Neural progenitor cell (in vitro differentiated cells): Measurements from ENCODE around the gene SEC16A. TPM values are rescaled to one million over a fixed set of nuclear protein-coding genes. Genes with fewer than 3 reads are reported as not detected.

Experiments used
- DNase-seq: peaks from one replicate; pipeline ENCODE4 v3.0.0-alpha.2; 2016; ENCODE audit warnings: low spot score
- H2AFZ ChIP-seq: fragments of 200-600 bp; sonication (generic); replicated peaks from 2 replicates; pipeline ENCODE4 v1.6.1; 2016; ENCODE audit warnings: antibody characterized with exemption
- H3F3A ChIP-seq: fragments of 200-600 bp; sonication (generic); 2 replicates; pipeline ENCODE4 v1.6.1; 2016; ENCODE audit warnings: antibody characterized with exemption, low read depth
- H3K27ac ChIP-seq: fragments of 200-600 bp; sonication (generic); 2 replicates; pipeline ENCODE4 v1.5.1; 2016; ENCODE audit warnings: mild to moderate bottlenecking
- H3K27me3 ChIP-seq: fragments of 200-600 bp; sonication (generic); 2 replicates; pipeline ENCODE4 v1.6.1; 2016; ENCODE audit warnings: mild to moderate bottlenecking, moderate library complexity
- H3K36me3 ChIP-seq: fragments of 200-600 bp; sonication (generic); 2 replicates; pipeline ENCODE4 v1.5.1; 2016
- H3K4me1 ChIP-seq: fragments of 200-600 bp; sonication (generic); 2 replicates; pipeline ENCODE4 v1.6.1; 2016; ENCODE audit warnings: mixed run types
- H3K4me2 ChIP-seq: fragments of 200-600 bp; sonication (generic); 2 replicates; pipeline ENCODE4 v1.6.1; 2016
- H3K4me3 ChIP-seq: fragments of 200-600 bp; sonication (generic); 2 replicates; pipeline ENCODE4 v1.5.1; 2016
- H3K79me2 ChIP-seq: fragments of 200-600 bp; sonication (generic); 2 replicates; pipeline ENCODE4 v1.6.1; 2016; ENCODE audit warnings: low read depth
- H3K9ac ChIP-seq: fragments of 200-600 bp; sonication (generic); 2 replicates; pipeline ENCODE4 v1.6.1; 2016
- H3K9me3 ChIP-seq: fragments of 200-600 bp; sonication (generic); 2 replicates; pipeline ENCODE4 v1.5.1; 2016; ENCODE audit warnings: low read depth
- H4K20me1 ChIP-seq: fragments of 200-600 bp; sonication (generic); 2 replicates; pipeline ENCODE4 v1.6.1; 2016; ENCODE audit warnings: low read depth
- H3K27ac Mint-ChIP-seq: 3 replicates; pipeline ENCODE4 v1.8.0; 2021; ENCODE audit warnings: mixed read lengths
- H3K27me3 Mint-ChIP-seq: 2 replicates; pipeline ENCODE4 v1.8.0; 2022; ENCODE audit warnings: low read depth, mild to moderate bottlenecking, inconsistent platforms, moderate library complexity, mixed read lengths; ENCODE audit not compliant: insufficient read depth
- H3K36me3 Mint-ChIP-seq: 3 replicates; pipeline ENCODE4 v1.8.0; 2021; ENCODE audit warnings: mixed read lengths
- H3K4me1 Mint-ChIP-seq: 3 replicates; pipeline ENCODE4 v1.8.0; 2021; ENCODE audit warnings: mixed read lengths
- H3K4me3 Mint-ChIP-seq: 3 replicates; pipeline ENCODE4 v1.8.0; 2021; ENCODE audit warnings: mild to moderate bottlenecking, moderate library complexity, mixed read lengths
- H3K9me3 Mint-ChIP-seq: 3 replicates; pipeline ENCODE4 v1.8.0; 2020; ENCODE audit warnings: mixed read lengths
- CTCF ChIP-seq: fragments of 200-600 bp; sonication (generic); IDR thresholded peaks from 2 replicates; pipeline ENCODE4 v1.5.1; 2017; ENCODE audit warnings: antibody characterized with exemption, mild to moderate bottlenecking
- EZH2 ChIP-seq: fragments of 200-600 bp; sonication (generic); IDR thresholded peaks from 2 replicates; pipeline ENCODE4 v1.6.1; 2017; ENCODE audit warnings: antibody characterized with exemption, mild to moderate bottlenecking, moderate library complexity
- EZH2phosphoT487 ChIP-seq: fragments of 200-600 bp; sonication (generic); IDR thresholded peaks from 2 replicates; pipeline ENCODE4 v1.6.1; 2017; ENCODE audit warnings: antibody characterized with exemption
- total RNA-seq: library from RNA; depleted of rRNA; stranded (reverse); fragments of >200 nt; gene quantifications from 2 replicates; pipeline ENCODE4 v1.2.3, GENCODE V29; 2015; ENCODE audit warnings: low replicate concordance

SEC16A gene
- total RNA-seq, 1 donor from 2014 or later, result 16.8 TPM

- Mint-ChIP-seq H3K36me3 (peaks cover 5% of the 10 kb centered on the region), H3K9me3 (no peaks in the 10 kb centered on the region), H3K4me3 (no peak overlapping the region), H3K27ac (no peak overlapping the region), H3K27me3 (peaks cover 4% of the 10 kb centered on the region), H3K4me1 (no peaks in the 10 kb centered on the region)
- Histone ChIP-seq H3K9ac (no peak overlapping the region), H3K27ac (no peak overlapping the region), H3K4me3 (no peak overlapping the region), H3K9me3 (no peaks in the 10 kb centered on the region), H3K36me3 (no peaks in the 10 kb centered on the region), H3K79me2 (no peaks in the 10 kb centered on the region), H4K20me1 (no peaks in the 10 kb centered on the region), H3K4me1 (no peaks in the 10 kb centered on the region), H3K27me3 (no peaks in the 10 kb centered on the region), H3F3A (no peaks in the 10 kb centered on the region), H2AFZ (no peak overlapping the region), H3K4me2 (no peak overlapping the region)
- DNase-seq, result no peak
- TF ChIP-seq CTCF (no peak), EZH2 (no peak), EZH2phosphoT487 (no peak)
Measured at GRCh38 chr9:136424750-136425362, 58.0 kb downstream of the SEC16A start.

- H4K20me1 ChIP-seq, result no peaks in the 10 kb centered on the region
- H3K4me1 Mint-ChIP-seq, result no peaks in the 10 kb centered on the region
- no peaks in the 10 kb centered on the region for H3K36me3 ChIP-seq
- no peak overlapping the region for H3K9ac ChIP-seq
- no peak for DNase-seq
- no peaks in the 10 kb centered on the region for H3K9me3 Mint-ChIP-seq
- peaks cover 4% of the 10 kb centered on the region for H3K27me3 Mint-ChIP-seq
- no peak overlapping the region for H3K4me3 ChIP-seq
- no peak for TF ChIP-seq EZH2
- no peak for TF ChIP-seq CTCF
- TF ChIP-seq EZH2phosphoT487, result no peak
- H3K79me2 ChIP-seq, result no peaks in the 10 kb centered on the region
- peaks cover 6% of the 10 kb centered on the region for H3K36me3 Mint-ChIP-seq
- H3K4me1 ChIP-seq, result no peaks in the 10 kb centered on the region
- H3K9me3 ChIP-seq, result no peaks in the 10 kb centered on the region
- no peaks in the 10 kb centered on the region for H3K27me3 ChIP-seq
- H3K27ac Mint-ChIP-seq, result no peak overlapping the region
- no peak overlapping the region for H3K27ac ChIP-seq
- no peak overlapping the region for H3K4me3 Mint-ChIP-seq
- H3K4me2 ChIP-seq, result no peak overlapping the region
- no peaks in the 10 kb centered on the region for H3F3A ChIP-seq
- H2AFZ ChIP-seq, result no peak overlapping the region
Measured at GRCh38 chr9:136423432-136424146, 59.3 kb downstream of the SEC16A start.

- Histone ChIP-seq H3K4me1 (no peaks in the 10 kb centered on the region), H3K27me3 (no peaks in the 10 kb centered on the region), H4K20me1 (no peaks in the 10 kb centered on the region), H3K79me2 (no peaks in the 10 kb centered on the region), H3F3A (no peaks in the 10 kb centered on the region), H3K4me3 (no peak overlapping the region), H3K27ac (no peak overlapping the region), H3K9ac (no peak overlapping the region), H3K9me3 (no peaks in the 10 kb centered on the region), H3K4me2 (no peak overlapping the region), H2AFZ (no peak overlapping the region), H3K36me3 (no peaks in the 10 kb centered on the region)
- H3K4me1 Mint-ChIP-seq, result no peaks in the 10 kb centered on the region
- DNase-seq, result no peak
- H3K9me3 Mint-ChIP-seq, result no peaks in the 10 kb centered on the region
- TF ChIP-seq EZH2phosphoT487 (no peak), EZH2 (no peak), CTCF (no peak)
- peaks cover 4% of the 10 kb centered on the region for H3K27me3 Mint-ChIP-seq
- peaks cover 6% of the 10 kb centered on the region for H3K36me3 Mint-ChIP-seq
- no peak overlapping the region for H3K27ac Mint-ChIP-seq
- no peak overlapping the region for H3K4me3 Mint-ChIP-seq
Measured at GRCh38 chr9:136422876-136423275, 60.0 kb downstream of the SEC16A start.
